ENCODE data around the gene IFNE. TPM values are rescaled to one million over a fixed set of nuclear protein-coding genes. Genes with fewer than 3 reads are reported as not detected.
"Not testable (repeated sequence)": the region's sequence is repeated elsewhere in the genome, so short reads cannot be mapped to it uniquely, and the experiment has no call there.

The IFNE gene
- polyA plus RNA-seq, 1 of the 3 experiments (the other 2 are of a cell fraction) = 0.05 TPM

DNA sequence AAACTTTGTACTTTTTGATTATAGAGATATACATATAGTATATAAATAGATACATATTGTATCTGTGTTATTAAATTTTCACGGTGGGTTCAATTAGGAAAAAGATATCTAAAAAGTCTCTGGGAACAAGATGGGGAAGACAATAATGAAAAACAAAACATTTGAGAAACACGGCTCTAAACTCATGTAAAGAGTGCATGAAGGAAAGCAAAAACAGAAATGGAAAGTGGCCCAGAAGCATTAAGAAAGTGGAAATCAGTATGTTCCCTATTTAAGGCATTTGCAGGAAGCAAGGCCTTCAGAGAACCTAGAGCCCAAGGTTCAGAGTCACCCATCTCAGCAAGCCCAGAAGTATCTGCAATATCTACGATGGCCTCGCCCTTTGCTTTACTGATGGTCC lies 42.0 kb downstream of the IFNE start, which contains the start of gene IFNA1:
TSS of gene IFNA1 (plus strand) at position 301 of the 400 bp plus-strand sequence. CDS start at position 370, 69 bp downstream.
- CTCF ChIA-PET = no interaction called here
- no peaks in the 10 kb centered on the region for H3F3A ChIP-seq (replicated peaks; ENCODE audit: insufficient read depth)
- H4K20me1 ChIP-seq (ENCODE audit: insufficient read depth) = no peaks in the 10 kb centered on the region
- TF ChIP-seq MXI1 (IDR thresholded peaks at IDR 0.05; ENCODE audit: low read depth, low read length) (no peak), CHD2 (IDR thresholded peaks at IDR 0.05; ENCODE audit: low read length, partially characterized antibody) (no peak), NFIC (IDR thresholded peaks at IDR 0.05; ENCODE audit: borderline replicate concordance) (no peak), RFX5 (IDR thresholded peaks at IDR 0.05; ENCODE audit: low read length) (no peak), SMC3 (IDR thresholded peaks at IDR 0.05; ENCODE audit: low read depth, low read length) (no peak), SIN3A (IDR thresholded peaks at IDR 0.05; ENCODE audit: borderline replicate concordance, low read depth, low read length) (no peak), GATA2 (CRISPR knock-in tag; IDR thresholded peaks at IDR 0.05) (no peak), RAD21 (IDR thresholded peaks at IDR 0.05; ENCODE audit: low read length) (no peak), EZH2phosphoT487 (IDR thresholded peaks at IDR 0.05; ENCODE audit: borderline replicate concordance, low read depth) (no peak), FOXM1 (IDR thresholded peaks at IDR 0.05; ENCODE audit: low read depth) (no peak)
- TF ChIP-seq, protein P1, sequence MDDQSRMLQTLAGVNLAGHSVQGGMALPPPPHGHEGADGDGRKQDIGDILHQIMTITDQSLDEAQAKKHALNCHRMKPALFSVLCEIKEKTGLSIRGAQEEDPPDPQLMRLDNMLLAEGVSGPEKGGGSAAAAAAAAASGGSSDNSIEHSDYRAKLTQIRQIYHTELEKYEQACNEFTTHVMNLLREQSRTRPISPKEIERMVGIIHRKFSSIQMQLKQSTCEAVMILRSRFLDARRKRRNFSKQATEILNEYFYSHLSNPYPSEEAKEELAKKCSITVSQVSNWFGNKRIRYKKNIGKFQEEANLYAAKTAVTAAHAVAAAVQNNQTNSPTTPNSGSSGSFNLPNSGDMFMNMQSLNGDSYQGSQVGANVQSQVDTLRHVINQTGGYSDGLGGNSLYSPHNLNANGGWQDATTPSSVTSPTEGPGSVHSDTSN (IDR thresholded peaks at IDR 0.05) = no peak
- TF ChIP-seq, protein P2, sequence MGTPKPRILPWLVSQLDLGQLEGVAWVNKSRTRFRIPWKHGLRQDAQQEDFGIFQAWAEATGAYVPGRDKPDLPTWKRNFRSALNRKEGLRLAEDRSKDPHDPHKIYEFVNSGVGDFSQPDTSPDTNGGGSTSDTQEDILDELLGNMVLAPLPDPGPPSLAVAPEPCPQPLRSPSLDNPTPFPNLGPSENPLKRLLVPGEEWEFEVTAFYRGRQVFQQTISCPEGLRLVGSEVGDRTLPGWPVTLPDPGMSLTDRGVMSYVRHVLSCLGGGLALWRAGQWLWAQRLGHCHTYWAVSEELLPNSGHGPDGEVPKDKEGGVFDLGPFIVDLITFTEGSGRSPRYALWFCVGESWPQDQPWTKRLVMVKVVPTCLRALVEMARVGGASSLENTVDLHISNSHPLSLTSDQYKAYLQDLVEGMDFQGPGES (IDR thresholded peaks at IDR 0.05; ENCODE audit: low read depth, low read length) = no peak
- TF ChIP-seq, protein P3, sequence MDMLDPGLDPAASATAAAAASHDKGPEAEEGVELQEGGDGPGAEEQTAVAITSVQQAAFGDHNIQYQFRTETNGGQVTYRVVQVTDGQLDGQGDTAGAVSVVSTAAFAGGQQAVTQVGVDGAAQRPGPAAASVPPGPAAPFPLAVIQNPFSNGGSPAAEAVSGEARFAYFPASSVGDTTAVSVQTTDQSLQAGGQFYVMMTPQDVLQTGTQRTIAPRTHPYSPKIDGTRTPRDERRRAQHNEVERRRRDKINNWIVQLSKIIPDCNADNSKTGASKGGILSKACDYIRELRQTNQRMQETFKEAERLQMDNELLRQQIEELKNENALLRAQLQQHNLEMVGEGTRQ (IDR thresholded peaks at IDR 0.05; ENCODE audit: borderline replicate concordance, low read depth, low read length) = no peak
- H3K9me3 ChIP-seq = no peaks in the 10 kb centered on the region
- no peaks in the 10 kb centered on the region for H3K27me3 ChIP-seq (ENCODE audit: insufficient read depth)
- no peaks in the 10 kb centered on the region for H3K4me1 ChIP-seq (ENCODE audit: control insufficient read depth in 1 of 2, insufficient read depth in 2 of 2, low read depth in 1 of 2, low read length in 1 of 2)
- DNase-seq = no peak
- POLR2A ChIA-PET = no interaction called here
- no peak within 1 kb of the TSS for H2AFZ ChIP-seq (ENCODE audit: low read depth)
- H3K9ac ChIP-seq = no peak within 1 kb of the TSS
- no peak within 1 kb of the TSS for H3K4me3 ChIP-seq (ENCODE audit: low read depth in 2 of 2, low read length in 1 of 2)
- no peaks in the 10 kb centered on the region for H3K36me3 ChIP-seq (replicated peaks in 1 of 2; ENCODE audit: control insufficient read depth in 1 of 2, insufficient read depth in 2 of 2, low read length in 1 of 2)
- H3K9me2 ChIP-seq = no peaks in the 10 kb centered on the region
- 13% methylated on average over 2 of the region's 4 CpGs for WGBS (ENCODE audit: low lambda C conversion rate)
- no peaks in the 10 kb centered on the region for H3K79me2 ChIP-seq (ENCODE audit: insufficient read depth)
- no peak within 1 kb of the TSS for H3K27ac ChIP-seq (ENCODE audit: low read depth in 2 of 2, low read length in 1 of 2)
- H3K4me2 ChIP-seq = no peak within 1 kb of the TSS

DNA sequence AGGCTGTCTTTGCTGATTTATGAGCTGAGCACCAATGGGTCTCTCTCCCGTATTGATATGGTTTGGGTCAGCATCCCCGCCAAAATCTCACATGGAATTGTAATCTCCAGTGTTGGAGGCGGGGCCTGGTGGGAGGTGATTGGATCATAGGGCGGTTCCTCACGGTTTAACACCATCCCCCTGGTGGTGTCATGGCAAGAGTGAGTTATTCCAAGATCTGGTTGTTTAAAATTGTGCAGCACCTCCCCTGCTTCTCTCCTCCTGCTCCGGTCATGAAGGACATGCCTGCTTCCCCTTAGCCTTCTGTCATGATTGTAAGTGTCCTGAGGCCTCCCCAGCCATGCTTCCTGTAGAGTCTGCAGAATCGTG lies 47.1 kb downstream of the IFNE start:
- H3K27ac ChIP-seq (ENCODE audit: low read depth in 2 of 2, low read length in 1 of 2); H3K36me3 ChIP-seq (replicated peaks in 1 of 2; ENCODE audit: control insufficient read depth in 1 of 2, insufficient read depth in 2 of 2, low read length in 1 of 2); H3F3A ChIP-seq (replicated peaks; ENCODE audit: insufficient read depth); H3K27me3 ChIP-seq (ENCODE audit: insufficient read depth); POLR2A ChIA-PET; H3K79me2 ChIP-seq (ENCODE audit: insufficient read depth); H3K9ac ChIP-seq; H4K20me1 ChIP-seq (ENCODE audit: insufficient read depth); H3K9me2 ChIP-seq; H3K4me1 ChIP-seq (ENCODE audit: control insufficient read depth in 1 of 2, insufficient read depth in 2 of 2, low read depth in 1 of 2, low read length in 1 of 2); H3K4me3 ChIP-seq (ENCODE audit: low read depth in 2 of 2, low read length in 1 of 2); H3K4me2 ChIP-seq; H2AFZ ChIP-seq (ENCODE audit: low read depth); DNase-seq; H3K9me3 ChIP-seq: not testable (repeated sequence)
- CTCF ChIA-PET = interaction anchor here (0.9 to 2.3 kb wide), 30 partner anchors 8 to 684 kb away, joined by 3 to 18 read pairs (median 4); partner anchors contain the start of genes IFNA8 and KLHL9
- 2% methylated on average over 6 of the region's 7 CpGs for WGBS (ENCODE audit: low lambda C conversion rate)

All from SK-N-SH (cell line).